Umbilical cord (tissue), 1 donor: ENCODE data around the gene HSH2D. TPM values are rescaled to one million over a fixed set of nuclear protein-coding genes. Genes with fewer than 3 reads are reported as not detected.

Experiments used
- total RNA-seq: library from RNA; depleted of rRNA; stranded (reverse); fragments of >200 nt; gene quantifications from one replicate; pipeline ENCODE4 v1.2.3, GENCODE V29; 2014; ENCODE audit warnings: low replicate concordance; ENCODE audit not compliant: insufficient read depth

HSH2D gene
- total RNA-seq, 1 donor from 2014 or later: 1.7 TPM

Other genes with a start within 250 kb of the HSH2D start
- gene CYP4F2, start 245.6 kb upstream of the HSH2D start, total RNA-seq: not detected
- gene CYP4F11, start 209.2 kb upstream of the HSH2D start, total RNA-seq: 0.24 TPM
- 0.96 TPM for gene OR10H4, start 194.7 kb upstream of the HSH2D start, total RNA-seq
- 700 TPM for gene TPM4, start 67.2 kb upstream of the HSH2D start, total RNA-seq
- gene RAB8A, start 31.8 kb upstream of the HSH2D start, total RNA-seq: 34.4 TPM
- not detected for gene CIB3, start 29.8 kb downstream of the HSH2D start, total RNA-seq
- gene FAM32A, start 41.7 kb downstream of the HSH2D start, total RNA-seq: 64.0 TPM
- gene AP1M1, start 54.2 kb downstream of the HSH2D start, total RNA-seq: 16.1 TPM
- 65.2 TPM for gene KLF2, start 181.1 kb downstream of the HSH2D start, total RNA-seq